Body of pancreas (tissue), 4 donors: ENCODE measurements around the gene PLA2R1. TPM values are rescaled to one million over a fixed set of nuclear protein-coding genes. Genes with fewer than 3 reads are reported as not detected.

Source experiments
- ATAC-seq: fragments of 150-250 bp; one replicate; pipeline ENCODE4 v1.9.1; 2016
- DNase-seq, 4 donors: peaks; one replicate each; pipeline ENCODE4 v3.0.0-alpha.2; 2019
- H3K27ac ChIP-seq, 4 donors: fragments of 200-600 bp; sonication (generic); 1 replicate in 3 of 4; 2 replicates in 1 of 4; pipeline versions ENCODE4 v1.5.1 to v1.6.1; 2016 to 2019; ENCODE audit warnings: mild to moderate bottlenecking in 1 of 4, mixed read lengths in 1 of 4, moderate library complexity in 1 of 4
- H3K27me3 ChIP-seq, 2 donors: fragments of 200-600 bp; sonication (generic); one replicate each; pipeline ENCODE4 v1.6.0; 2016; ENCODE audit warnings: mild to moderate bottlenecking in 1 of 2
- H3K36me3 ChIP-seq, 2 donors: fragments of 200-600 bp; sonication (generic); replicated peaks in 1 of 2; 2 replicates each; pipeline ENCODE4 v1.5.1; 2016; ENCODE audit warnings: low read depth in 2 of 2; ENCODE audit not compliant: insufficient read depth in 1 of 2
- H3K4me1 ChIP-seq: fragments of 200-600 bp; sonication (generic); one replicate; pipeline ENCODE4 v1.6.0; 2016
- H3K4me3 ChIP-seq, 2 donors: fragments of 200-600 bp; sonication (generic); 1 replicate in 1 of 2; 2 replicates in 1 of 2; pipeline ENCODE4 v1.5.1; 2016 to 2019
- H3K9me3 ChIP-seq, 3 donors: fragments of 200-600 bp; sonication (generic); 1 replicate in 2 of 3; 2 replicates in 1 of 3; pipeline ENCODE4 v1.5.1; 2016
- POLR2A ChIP-seq, 3 donors: fragments of 450-650 bp; IDR thresholded peaks; one replicate each; pipeline ENCODE4 v1.6.1; 2016; ENCODE audit warnings: antibody characterized with exemption in 3 of 3, mild to moderate bottlenecking in 2 of 3
- WGBS, 2 donors: methylation state at CpG; one replicate each; pipeline ENCODE4 v1.1.5; 2017; 5-methylcytosine and 5-hydroxymethylcytosine counted together
- intact Hi-C: fragments of 100-400 bp; cut with DNase I; formaldehyde crosslinking; loops from one replicate; pipeline ENCODE4 v1.15.1; 2023
- total RNA-seq, 2 donors: library from RNA; depleted of rRNA; stranded (reverse); fragments of >200 nt; gene quantifications; one replicate each; pipeline ENCODE4 v1.1.0, GENCODE V29; 2016
- TF ChIP-seq, protein P1 (sequence below), 7 experiments: fragments of 450-650 bp in 4 of 7; fragments of 200-600 bp in 3 of 7; sonication (generic) in 3 of 7; IDR thresholded peaks; one replicate each; pipeline ENCODE4 v1.5.1; 2016 to 2019; ENCODE audit warnings: antibody characterized with exemption in 7 of 7

The PLA2R1 gene
- total RNA-seq, 2 donors from 2014 or later: 1.3 to 2.1 TPM

GRCh38 chr2:159904959-159905305 is 157.5 kb downstream of the PLA2R1 start:
- Histone ChIP-seq H3K36me3 (no peaks in the 10 kb centered on the region), H3K9me3 (no peaks in the 10 kb centered on the region), H3K4me1 (peaks cover 20% of the 10 kb centered on the region), H3K4me3 (peak overlapping the region; percentile 7 to 21), H3K27me3 (no peaks in the 10 kb centered on the region), H3K27ac (peak overlapping the region in 2 of 4 donors; percentile 41 to 47)
- intact Hi-C loops: no loop called here
- peak; percentile 86 for ATAC-seq
- 6% methylated on average over 7 to 10 of the region's 10 CpGs for WGBS, 2 donors
- DNase-seq: peak; percentile 60 to 78 (median 68)
- TF ChIP-seq POLR2A (IDR thresholded peaks at IDR 0.05): peak in 2 of 3 donors; percentile 25 to 62
- TF ChIP-seq, protein P1, sequence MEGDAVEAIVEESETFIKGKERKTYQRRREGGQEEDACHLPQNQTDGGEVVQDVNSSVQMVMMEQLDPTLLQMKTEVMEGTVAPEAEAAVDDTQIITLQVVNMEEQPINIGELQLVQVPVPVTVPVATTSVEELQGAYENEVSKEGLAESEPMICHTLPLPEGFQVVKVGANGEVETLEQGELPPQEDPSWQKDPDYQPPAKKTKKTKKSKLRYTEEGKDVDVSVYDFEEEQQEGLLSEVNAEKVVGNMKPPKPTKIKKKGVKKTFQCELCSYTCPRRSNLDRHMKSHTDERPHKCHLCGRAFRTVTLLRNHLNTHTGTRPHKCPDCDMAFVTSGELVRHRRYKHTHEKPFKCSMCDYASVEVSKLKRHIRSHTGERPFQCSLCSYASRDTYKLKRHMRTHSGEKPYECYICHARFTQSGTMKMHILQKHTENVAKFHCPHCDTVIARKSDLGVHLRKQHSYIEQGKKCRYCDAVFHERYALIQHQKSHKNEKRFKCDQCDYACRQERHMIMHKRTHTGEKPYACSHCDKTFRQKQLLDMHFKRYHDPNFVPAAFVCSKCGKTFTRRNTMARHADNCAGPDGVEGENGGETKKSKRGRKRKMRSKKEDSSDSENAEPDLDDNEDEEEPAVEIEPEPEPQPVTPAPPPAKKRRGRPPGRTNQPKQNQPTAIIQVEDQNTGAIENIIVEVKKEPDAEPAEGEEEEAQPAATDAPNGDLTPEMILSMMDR (IDR thresholded peaks at IDR 0.05): no peak

GRCh38 chr2:159904127-159904958 is 158.1 kb downstream of the PLA2R1 start, which contains the start of gene LY75:
LY75 (minus strand) TSS chr2:159904756.
- Histone ChIP-seq H3K27me3 (no peaks in the 10 kb centered on the region), H3K36me3 (no peaks in the 10 kb centered on the region), H3K9me3 (no peaks in the 10 kb centered on the region), H3K27ac (peak within 1 kb of the TSS in 2 of 4 donors; percentile 41 to 47), H3K4me3 (peak within 1 kb of the TSS; percentile 7 to 21), H3K4me1 (peaks cover 20% of the 10 kb centered on the region)
- DNase-seq (peak; percentile 64 to 80 (median 70)), ATAC-seq (peak; percentile 85)
- TF ChIP-seq POLR2A (IDR thresholded peaks at IDR 0.05): peak in 1 of 3 donors; percentile 14
- TF ChIP-seq, protein P1 (IDR thresholded peaks at IDR 0.05): no peak
- intact Hi-C loops: no loop called here
- WGBS, 2 donors: 5 to 11% methylated on average over 15 to 69 of the region's 74 CpGs

DNA sequence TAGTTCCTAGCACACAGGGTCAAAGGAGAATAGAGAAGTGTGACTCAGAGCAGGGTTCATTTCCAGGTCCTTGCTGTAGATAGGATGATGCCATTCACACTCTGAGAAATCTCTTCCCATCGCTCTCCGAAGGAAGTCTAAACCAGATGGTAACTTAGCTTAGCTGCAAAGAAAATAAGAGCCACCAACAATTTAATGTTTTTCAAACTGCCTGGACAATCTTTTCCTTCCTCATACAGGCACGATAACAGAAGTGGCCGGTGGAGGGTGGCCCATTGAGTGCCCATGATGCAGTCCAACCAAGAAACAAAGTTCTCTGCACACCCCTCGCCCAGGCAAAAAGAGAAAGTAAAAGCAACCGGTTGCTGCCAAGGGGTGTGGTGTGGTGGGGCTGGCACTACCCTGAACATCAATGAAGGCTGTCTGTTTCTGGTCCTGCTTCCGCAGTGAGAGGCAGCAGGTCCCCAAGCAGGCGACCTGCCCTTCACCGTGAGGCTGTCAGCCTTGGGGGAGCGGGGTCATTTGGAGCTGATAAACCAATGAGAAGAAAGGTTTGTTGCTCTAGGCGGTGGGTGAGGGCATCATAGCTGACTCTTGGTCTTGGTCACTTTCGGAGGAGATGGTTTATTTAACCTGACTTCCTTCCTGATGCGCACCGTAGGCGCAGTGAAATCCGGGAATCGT is 158.8 kb downstream of the PLA2R1 start:
- H3K27me3 ChIP-seq: no peaks in the 10 kb centered on the region
- peaks cover 20% of the 10 kb centered on the region for H3K4me1 ChIP-seq
- peak overlapping the region in 1 of 2 donors; percentile 2 for H3K4me3 ChIP-seq
- DNase-seq (peak in 3 of 4 donors; percentile 15 to 22 (median 19)), ATAC-seq (no peak)
- peak in 1 of 3 donors; percentile 11 for TF ChIP-seq POLR2A (IDR thresholded peaks at IDR 0.05)
- TF ChIP-seq, protein P1 (IDR thresholded peaks at IDR 0.05): no peak
- 38 to 51% methylated on average over 17 of the region's 17 CpGs for WGBS, 2 donors
- H3K36me3 ChIP-seq: no peaks in the 10 kb centered on the region
- H3K27ac ChIP-seq: peak overlapping the region in 2 of 4 donors; percentile 41 to 47
- intact Hi-C loops: no loop called here
- no peaks in the 10 kb centered on the region for H3K9me3 ChIP-seq

DNA sequence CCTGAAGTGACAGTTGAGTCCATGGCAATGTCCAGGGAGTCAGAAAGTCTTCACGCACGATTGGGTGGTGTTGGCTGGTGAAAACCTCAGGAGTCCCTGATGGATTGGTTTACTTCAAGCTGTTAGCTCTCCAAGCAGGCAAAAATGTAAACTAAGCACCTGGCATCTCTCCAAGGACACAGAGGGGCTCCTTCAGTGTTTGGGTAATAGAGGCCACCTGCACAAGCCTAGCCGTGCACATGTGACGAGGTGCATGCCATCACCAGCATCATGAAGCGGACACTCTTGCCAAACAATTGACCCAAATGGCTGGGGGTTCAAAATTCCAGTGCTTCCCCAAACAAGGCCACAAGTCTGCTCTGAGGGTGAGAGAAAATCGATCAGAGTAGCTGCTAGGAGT is 159.7 kb downstream of the PLA2R1 start:
- no peak for DNase-seq
- ATAC-seq: no peak
- Histone ChIP-seq H3K36me3 (no peaks in the 10 kb centered on the region), H3K4me1 (peaks cover 20% of the 10 kb centered on the region), H3K27me3 (no peaks in the 10 kb centered on the region), H3K4me3 (no peak overlapping the region), H3K9me3 (no peaks in the 10 kb centered on the region), H3K27ac (no peak overlapping the region)
- 71 to 78% methylated on average over 6 of the region's 6 CpGs for WGBS, 2 donors
- intact Hi-C loops: no loop called here
- no peak for TF ChIP-seq POLR2A (IDR thresholded peaks at IDR 0.05)
- TF ChIP-seq, protein P1 (IDR thresholded peaks at IDR 0.05): no peak
